OCI-LY1 (cell line): ENCODE measurements around the gene SLC4A5.

Experiments used
- H2AFZ ChIP-seq: fragments of 200-600 bp; sonication (generic), shearing (Covaris generic); 2 replicates; pipeline ENCODE4 v1.6.0; 2014; ENCODE audit warnings: antibody characterized with exemption, mild to moderate bottlenecking, low read length
- H3F3A ChIP-seq: fragments of 200-600 bp; sonication (generic), shearing (Covaris generic); 2 replicates; pipeline ENCODE4 v1.6.0; 2014; ENCODE audit warnings: mild to moderate bottlenecking, antibody characterized with exemption, low read length, moderate library complexity; ENCODE audit not compliant: insufficient read depth
- H3K27ac ChIP-seq: fragments of 200-600 bp; sonication (generic); 2 replicates; pipeline ENCODE4 v1.5.1; 2014; ENCODE audit warnings: low read length, mixed run types, mild to moderate bottlenecking, low read depth; ENCODE audit not compliant: poor library complexity, severe bottlenecking
- H3K27me3 ChIP-seq: fragments of 200-600 bp; sonication (generic); 2 replicates; pipeline ENCODE4 v1.6.0; 2014; ENCODE audit warnings: antibody characterized with exemption, mild to moderate bottlenecking, low read length, moderate library complexity; ENCODE audit not compliant: insufficient read depth
- H3K36me3 ChIP-seq: fragments of 200-600 bp; sonication (generic); 2 replicates; pipeline ENCODE4 v1.6.1; 2014; ENCODE audit warnings: mild to moderate bottlenecking, antibody characterized with exemption, low read length, moderate library complexity, mixed read lengths; ENCODE audit not compliant: insufficient read depth
- H3K4me1 ChIP-seq: fragments of 200-600 bp; sonication (generic); 2 replicates; pipeline ENCODE4 v1.5.1; 2014; ENCODE audit warnings: mild to moderate bottlenecking, low read length, moderate library complexity; ENCODE audit not compliant: insufficient read depth, severe bottlenecking
- H3K4me2 ChIP-seq: fragments of 200-600 bp; sonication (generic), shearing (Covaris generic); 2 replicates; pipeline ENCODE4 v1.6.1; 2014; ENCODE audit warnings: low read length
- H3K4me3 ChIP-seq: fragments of 200-600 bp; sonication (generic); 2 replicates; pipeline ENCODE4 v1.5.1; 2014; ENCODE audit warnings: low read length, low read depth, mild to moderate bottlenecking, mixed read lengths; ENCODE audit not compliant: poor library complexity, severe bottlenecking
- H3K79me2 ChIP-seq: fragments of 200-600 bp; shearing (Covaris generic); 2 replicates; pipeline ENCODE4 v1.6.1; 2016; ENCODE audit warnings: mixed run types, low read length, mixed read lengths; ENCODE audit not compliant: insufficient read depth
- H3K9ac ChIP-seq: fragments of 200-600 bp; sonication (generic), shearing (Covaris generic); 2 replicates; pipeline ENCODE4 v1.6.1; 2014; ENCODE audit warnings: mild to moderate bottlenecking, low read length, mixed read lengths
- H3K9me2 ChIP-seq: fragments of 200-600 bp; sonication (generic), shearing (Covaris generic); 2 replicates; pipeline ENCODE4 v1.6.1; 2014; ENCODE audit warnings: low read depth, mild to moderate bottlenecking, low read length, mixed read lengths
- H3K9me3 ChIP-seq: fragments of 200-600 bp; shearing (Covaris generic); 2 replicates; pipeline ENCODE4 v1.6.1; 2014; ENCODE audit warnings: low read length, mixed read lengths
- H4K20me1 ChIP-seq: fragments of 200-600 bp; sonication (generic), shearing (Covaris generic); 2 replicates; pipeline ENCODE4 v1.6.0; 2016; ENCODE audit warnings: mild to moderate bottlenecking, low read length; ENCODE audit not compliant: insufficient read depth
- EZH2 ChIP-seq: fragments of 200-600 bp; sonication (generic), shearing (Covaris generic); IDR thresholded peaks from 2 replicates; pipeline ENCODE4 v1.8.0; 2017; ENCODE audit warnings: borderline replicate concordance, mixed run types, mild to moderate bottlenecking, antibody characterized with exemption, low read length, moderate library complexity, mixed read lengths
- TF ChIP-seq, protein P1 (sequence below): fragments of 200-600 bp; sonication (generic), shearing (Covaris generic); IDR thresholded peaks from 2 replicates; pipeline ENCODE4 v1.5.1; 2017; ENCODE audit warnings: mild to moderate bottlenecking, antibody characterized with exemption, low read length, moderate library complexity, mixed read lengths

Gene SLC4A5

DNA sequence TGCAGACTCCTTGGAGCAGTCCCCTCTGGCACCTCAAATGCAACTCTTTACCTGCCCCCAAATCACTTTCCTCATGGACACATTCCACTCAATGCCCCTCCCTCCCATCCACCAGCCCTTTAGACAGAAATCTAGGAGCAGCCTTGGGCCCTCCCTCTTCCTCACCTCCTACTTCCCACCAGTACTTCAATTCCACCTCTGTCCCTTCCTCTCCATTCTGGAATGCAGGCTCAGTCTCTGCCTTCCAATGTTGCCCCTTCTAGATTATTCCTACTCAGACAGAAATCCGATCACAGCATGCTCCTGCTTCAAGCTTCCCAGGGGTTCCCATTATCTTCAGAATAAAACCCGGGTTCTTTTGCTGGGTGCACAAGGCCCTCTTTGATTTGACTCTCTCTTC, 82.7 kb downstream of the SLC4A5 start:
- Histone ChIP-seq H3F3A (no peaks in the 10 kb centered on the region), H3K4me1 (no peaks in the 10 kb centered on the region), H3K79me2 (no peaks in the 10 kb centered on the region), H3K9ac (no peak overlapping the region), H3K4me2 (no peak overlapping the region), H3K36me3 (no peaks in the 10 kb centered on the region), H4K20me1 (no peaks in the 10 kb centered on the region), H3K27me3 (0 out of 2 replicates have a peak, but pooled peaks cover 6% of the 10 kb centered on the region), H2AFZ (no peak overlapping the region), H3K9me3 (no peaks in the 10 kb centered on the region), H3K9me2 (no peaks in the 10 kb centered on the region), H3K27ac (no peak overlapping the region), H3K4me3 (no peak overlapping the region)
- TF ChIP-seq EZH2 = no peak
- TF ChIP-seq, protein P1, sequence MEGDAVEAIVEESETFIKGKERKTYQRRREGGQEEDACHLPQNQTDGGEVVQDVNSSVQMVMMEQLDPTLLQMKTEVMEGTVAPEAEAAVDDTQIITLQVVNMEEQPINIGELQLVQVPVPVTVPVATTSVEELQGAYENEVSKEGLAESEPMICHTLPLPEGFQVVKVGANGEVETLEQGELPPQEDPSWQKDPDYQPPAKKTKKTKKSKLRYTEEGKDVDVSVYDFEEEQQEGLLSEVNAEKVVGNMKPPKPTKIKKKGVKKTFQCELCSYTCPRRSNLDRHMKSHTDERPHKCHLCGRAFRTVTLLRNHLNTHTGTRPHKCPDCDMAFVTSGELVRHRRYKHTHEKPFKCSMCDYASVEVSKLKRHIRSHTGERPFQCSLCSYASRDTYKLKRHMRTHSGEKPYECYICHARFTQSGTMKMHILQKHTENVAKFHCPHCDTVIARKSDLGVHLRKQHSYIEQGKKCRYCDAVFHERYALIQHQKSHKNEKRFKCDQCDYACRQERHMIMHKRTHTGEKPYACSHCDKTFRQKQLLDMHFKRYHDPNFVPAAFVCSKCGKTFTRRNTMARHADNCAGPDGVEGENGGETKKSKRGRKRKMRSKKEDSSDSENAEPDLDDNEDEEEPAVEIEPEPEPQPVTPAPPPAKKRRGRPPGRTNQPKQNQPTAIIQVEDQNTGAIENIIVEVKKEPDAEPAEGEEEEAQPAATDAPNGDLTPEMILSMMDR = no peak

DNA sequence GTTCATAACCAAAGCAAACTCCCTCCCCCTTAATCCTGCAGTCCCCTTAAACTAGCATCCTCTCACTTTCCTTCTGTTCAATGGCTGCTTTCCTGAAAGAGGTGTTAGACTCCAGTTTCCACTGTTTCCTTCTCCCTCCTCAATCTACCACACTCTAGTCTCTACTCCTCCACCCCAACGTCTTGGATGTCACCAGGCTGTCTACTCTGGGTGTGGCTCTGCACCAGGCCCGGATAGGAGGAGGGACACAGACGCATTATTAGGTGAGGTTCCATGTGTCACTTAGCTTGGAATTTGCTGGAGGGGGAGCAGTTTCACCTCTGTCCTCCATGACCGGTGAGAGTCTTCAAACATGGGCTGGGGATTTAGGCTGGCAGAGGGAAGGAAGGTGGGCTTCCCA, 83.5 kb downstream of the SLC4A5 start:
- Histone ChIP-seq H3K27ac (no peak overlapping the region), H3K9me2 (no peaks in the 10 kb centered on the region), H3K9me3 (no peaks in the 10 kb centered on the region), H3K4me1 (no peaks in the 10 kb centered on the region), H3K36me3 (no peaks in the 10 kb centered on the region), H4K20me1 (no peaks in the 10 kb centered on the region), H2AFZ (no peak overlapping the region), H3F3A (no peaks in the 10 kb centered on the region), H3K9ac (no peak overlapping the region), H3K79me2 (no peaks in the 10 kb centered on the region), H3K27me3 (0 out of 2 replicates have a peak, but pooled peaks cover 6% of the 10 kb centered on the region), H3K4me2 (no peak overlapping the region), H3K4me3 (no peak overlapping the region)
- TF ChIP-seq EZH2 = no peak
- TF ChIP-seq, protein P1 = no peak

DNA sequence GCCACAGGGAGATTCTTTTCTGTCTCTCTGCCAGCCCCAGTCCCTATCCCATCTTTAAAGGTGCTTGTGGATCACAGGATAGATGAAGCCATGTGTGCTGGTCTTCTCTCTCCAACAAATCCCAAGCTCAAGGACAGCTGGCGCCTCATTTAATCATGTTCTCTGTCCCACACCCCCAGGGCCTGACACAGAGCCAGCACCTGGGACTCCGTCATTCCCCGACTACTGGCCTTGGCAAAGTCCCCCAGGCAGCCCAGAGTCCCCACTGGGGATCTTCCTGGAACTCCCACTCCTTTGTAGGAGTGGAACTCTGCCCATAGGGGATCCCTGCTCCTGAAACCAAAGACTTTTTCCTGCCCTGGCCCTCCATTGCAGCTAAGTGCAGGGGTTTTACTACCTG, 84.0 kb downstream of the SLC4A5 start:
- Histone ChIP-seq H3F3A (no peaks in the 10 kb centered on the region), H3K36me3 (no peaks in the 10 kb centered on the region), H3K9ac (no peak overlapping the region), H3K4me3 (no peak overlapping the region), H3K9me3 (no peaks in the 10 kb centered on the region), H2AFZ (no peak overlapping the region), H3K27ac (no peak overlapping the region), H4K20me1 (no peaks in the 10 kb centered on the region), H3K4me1 (no peaks in the 10 kb centered on the region), H3K9me2 (no peaks in the 10 kb centered on the region), H3K79me2 (no peaks in the 10 kb centered on the region), H3K27me3 (0 out of 2 replicates have a peak, but pooled peaks cover 6% of the 10 kb centered on the region), H3K4me2 (no peak overlapping the region)
- TF ChIP-seq, protein P1 = no peak
- no peak for TF ChIP-seq EZH2
